HG02798 (cell line): ENCODE measurements around the gene DAB1.

Experiments
- ATAC-seq: cut with Tn5 transposase; IDR thresholded peaks from one replicate; pipeline ENCODE4 v1.9.1; 2021; ENCODE audit warnings: mild to moderate bottlenecking; ENCODE audit not compliant: unreplicated experiment, poor library complexity

Gene DAB1

DNA sequence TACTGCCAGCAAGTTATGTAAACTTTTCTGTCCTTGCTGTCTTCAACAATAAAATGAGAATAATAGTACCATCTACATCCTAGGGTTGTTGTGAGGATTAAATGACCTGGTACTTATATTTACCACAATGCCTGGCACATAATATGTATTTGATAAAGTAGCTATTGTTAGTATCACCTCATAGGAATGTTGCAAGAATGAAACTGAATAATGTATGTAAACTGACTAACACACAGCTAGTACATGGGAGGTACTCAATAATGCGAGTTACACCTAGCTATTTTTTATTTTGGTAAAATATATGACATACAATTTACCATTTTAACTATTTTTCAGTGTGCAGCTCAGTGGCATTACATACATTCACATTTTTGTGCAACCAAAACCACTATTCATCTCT lies 289.1 kb downstream of the DAB1 start:
- no peak for ATAC-seq

DNA sequence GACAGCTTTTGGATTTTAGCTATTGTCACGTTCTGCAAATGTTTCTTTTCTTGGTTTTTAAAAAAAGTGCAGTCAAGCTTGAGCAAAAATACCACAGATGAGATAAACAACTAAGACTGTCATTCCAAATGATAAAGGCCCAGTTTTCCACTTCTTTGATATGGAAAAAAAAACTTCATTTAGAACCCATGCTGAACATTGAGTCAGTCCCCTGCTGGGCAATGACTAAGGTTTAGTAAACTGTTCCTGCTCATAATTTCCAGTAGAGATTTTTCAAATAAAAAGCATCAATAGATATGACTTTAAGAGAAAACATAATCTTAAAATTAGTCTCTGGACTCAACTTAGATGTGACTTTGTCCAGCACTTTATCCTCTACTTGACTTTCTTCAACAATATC lies 290.2 kb downstream of the DAB1 start:
- no peak for ATAC-seq

DNA sequence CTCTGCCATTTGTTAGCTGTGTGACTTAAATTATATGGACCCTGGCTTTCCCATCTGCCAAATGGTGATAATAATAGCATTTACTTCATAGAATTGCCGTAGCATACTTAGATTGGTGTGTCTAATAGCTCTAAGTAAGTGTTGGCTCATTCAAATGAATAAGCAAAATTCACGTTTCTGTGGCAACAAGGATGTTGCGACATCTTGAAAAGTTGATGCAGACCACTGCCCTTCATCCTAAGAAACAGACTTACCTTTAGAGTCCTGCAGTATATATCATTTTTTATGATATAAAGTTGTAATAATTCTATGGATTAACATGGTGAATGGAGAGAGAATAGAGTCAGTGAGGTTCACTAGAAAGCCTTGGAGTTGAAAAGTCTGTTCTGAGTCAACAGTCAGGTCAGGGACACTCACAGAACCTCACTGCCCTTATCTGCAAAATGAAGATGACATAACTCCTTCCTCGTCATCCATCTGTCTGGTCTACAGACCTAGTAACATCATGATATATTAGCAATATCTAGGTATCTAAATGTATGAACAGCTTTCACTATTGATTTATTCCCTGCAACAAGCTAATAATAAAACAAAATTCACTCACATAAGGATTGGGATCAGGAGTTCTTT lies 290.8 kb downstream of the DAB1 start:
- ATAC-seq, result no peak

DNA sequence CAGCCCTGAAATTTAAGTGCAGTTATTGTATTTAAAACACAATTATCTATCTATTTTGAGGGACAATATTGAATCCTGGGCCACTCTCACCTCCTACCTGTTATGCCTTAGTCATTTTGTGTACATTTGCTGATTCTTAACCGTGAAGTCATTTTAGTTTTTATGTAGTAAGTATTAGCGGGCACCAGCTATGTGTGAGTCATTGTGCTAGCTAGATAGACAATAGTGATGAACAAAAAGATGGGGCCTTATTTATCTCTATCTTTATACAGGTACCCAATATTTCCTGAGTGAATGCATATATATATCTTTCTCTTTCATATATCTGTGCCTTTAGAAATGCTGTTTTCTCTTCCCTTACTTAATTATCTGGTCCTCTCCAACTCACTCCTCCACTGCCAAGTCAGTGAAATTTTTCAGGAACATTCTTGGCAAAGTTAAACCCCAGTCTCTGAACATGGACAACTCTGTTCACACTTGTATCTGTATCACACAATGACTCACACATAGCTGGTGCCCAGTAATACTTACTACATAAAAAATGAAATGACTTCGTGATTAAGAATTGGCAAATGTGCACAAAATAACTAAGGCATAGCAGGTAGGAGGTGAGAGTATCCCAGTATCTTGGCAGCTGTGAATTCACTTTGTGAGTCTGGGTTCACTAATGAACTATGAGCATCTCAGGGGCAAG lies 292.0 kb downstream of the DAB1 start:
- no peak for ATAC-seq

DNA sequence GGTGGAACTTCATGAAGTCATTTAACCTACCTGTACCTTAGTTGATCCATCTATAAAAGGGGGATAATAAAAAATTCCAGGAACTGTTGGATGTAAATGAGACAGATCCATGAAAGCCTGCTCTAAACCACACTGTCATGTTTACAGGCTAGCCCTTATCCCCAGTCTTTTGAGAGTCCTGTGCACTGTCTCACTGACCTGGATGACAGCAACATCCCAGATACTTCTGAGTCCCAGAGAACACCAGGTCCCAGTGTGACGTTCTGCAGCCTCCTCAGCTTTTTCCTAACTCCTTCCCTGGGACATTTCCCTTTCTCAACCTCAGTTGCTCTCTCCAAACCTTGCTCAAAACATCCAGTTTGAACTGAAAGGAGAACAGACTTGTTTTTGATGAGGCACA lies 292.6 kb downstream of the DAB1 start:
- no peak for ATAC-seq

DNA sequence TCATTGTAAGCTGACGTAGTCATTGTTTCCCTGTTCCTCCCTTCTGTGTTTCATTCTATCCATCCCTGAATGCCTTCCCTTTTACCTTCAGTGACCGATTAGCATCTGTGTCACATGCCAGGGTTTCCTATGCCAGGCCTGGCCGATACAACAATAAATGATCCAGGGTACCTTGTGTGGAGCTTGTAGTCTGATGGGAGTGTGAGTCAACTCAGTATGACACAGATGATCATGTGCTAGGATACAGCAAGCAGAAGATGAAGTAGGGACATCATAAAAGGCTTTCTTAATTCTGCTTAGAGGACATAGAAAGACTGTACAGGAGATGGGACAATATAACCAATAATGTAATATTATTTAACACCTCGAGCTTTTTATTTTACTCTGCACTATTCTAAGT lies 294.0 kb downstream of the DAB1 start:
- ATAC-seq, result no peak

DNA sequence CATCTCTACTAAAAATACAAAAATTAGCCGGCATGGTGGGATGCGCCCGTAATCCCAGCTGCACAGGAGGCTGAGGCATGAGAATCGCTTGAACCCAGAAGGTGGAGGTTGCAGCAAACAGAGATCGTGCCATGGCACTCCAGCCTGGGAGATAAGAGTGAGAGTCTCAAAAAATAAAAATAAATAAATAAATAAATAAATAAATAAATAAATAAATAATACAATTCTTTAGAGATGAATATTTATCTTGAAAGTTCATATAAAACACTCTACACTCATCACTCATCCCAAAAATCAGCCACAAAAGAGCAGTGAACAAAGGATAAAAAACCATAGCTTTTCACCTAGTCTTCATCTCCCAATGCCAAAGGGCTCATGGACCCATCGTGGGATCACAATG lies 295.9 kb downstream of the DAB1 start:
- no peak for ATAC-seq

DNA sequence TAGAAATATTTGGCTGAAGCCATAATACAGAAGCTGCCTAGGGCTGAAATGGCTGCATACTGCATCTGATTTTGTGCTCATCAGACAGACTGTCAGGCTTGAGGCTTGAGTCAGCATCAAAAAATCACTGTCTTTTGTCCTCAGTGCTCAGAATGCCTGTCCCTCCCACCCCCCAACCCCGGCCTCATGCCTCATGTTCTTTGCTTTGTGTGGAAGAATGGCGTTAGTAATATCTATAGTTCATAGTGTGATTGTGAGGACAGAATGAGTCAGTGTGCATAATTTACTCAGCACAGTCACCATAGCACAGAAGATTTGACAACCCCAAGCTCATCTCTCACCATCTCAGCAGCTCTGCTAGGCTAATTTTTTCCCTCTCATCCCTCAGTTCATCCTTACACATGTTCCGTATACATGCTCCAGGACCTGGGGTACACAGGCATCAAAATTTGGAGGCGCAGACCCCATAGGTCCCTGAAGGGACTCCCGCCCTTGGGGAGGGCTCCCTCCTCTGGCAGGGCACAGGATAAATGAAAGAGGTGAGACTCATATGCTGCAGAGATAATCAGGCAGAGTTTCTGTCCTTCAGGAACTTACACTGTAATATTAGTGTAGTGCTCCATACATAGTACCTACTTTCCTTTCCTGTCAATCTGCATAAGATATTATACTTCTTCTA lies 299.0 kb downstream of the DAB1 start:
- no peak for ATAC-seq

DNA sequence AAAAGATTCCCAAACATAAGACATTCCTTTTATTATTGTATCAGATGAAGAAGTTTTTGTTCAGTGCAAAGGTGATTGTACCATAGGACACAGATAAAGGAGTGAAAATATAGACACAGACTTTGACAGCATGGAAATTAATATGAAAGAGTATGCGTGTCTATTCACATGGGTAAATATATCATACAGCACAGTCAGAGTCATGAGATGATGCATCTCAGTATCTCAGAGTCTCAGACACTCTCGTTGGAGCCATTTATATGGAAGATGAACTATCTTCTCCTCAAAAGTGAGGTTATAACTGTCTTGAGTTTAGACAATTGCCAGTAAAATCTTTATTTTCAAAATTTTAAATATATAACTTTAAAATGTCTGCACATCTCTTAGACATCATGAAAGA lies 299.7 kb downstream of the DAB1 start:
- ATAC-seq, result no peak

DNA sequence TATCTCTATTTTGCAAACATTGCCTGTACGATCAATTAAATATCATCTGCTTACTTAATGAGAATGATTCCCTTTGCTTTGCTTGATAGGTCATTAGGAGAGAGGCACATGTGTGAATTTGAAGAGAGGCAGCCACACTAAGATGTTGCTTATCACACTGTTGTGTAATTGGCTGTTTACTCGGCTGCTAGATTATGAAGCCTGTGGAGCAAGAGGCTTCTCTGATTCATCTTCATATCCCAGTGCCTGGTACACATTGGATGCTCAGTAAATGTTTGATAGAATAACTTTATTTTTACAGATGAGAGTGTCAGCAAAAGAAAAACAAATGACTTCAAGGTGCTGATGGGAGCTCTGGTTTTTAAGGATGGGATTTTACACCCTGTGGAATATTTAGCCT lies 301.8 kb downstream of the DAB1 start:
- no peak for ATAC-seq

DNA sequence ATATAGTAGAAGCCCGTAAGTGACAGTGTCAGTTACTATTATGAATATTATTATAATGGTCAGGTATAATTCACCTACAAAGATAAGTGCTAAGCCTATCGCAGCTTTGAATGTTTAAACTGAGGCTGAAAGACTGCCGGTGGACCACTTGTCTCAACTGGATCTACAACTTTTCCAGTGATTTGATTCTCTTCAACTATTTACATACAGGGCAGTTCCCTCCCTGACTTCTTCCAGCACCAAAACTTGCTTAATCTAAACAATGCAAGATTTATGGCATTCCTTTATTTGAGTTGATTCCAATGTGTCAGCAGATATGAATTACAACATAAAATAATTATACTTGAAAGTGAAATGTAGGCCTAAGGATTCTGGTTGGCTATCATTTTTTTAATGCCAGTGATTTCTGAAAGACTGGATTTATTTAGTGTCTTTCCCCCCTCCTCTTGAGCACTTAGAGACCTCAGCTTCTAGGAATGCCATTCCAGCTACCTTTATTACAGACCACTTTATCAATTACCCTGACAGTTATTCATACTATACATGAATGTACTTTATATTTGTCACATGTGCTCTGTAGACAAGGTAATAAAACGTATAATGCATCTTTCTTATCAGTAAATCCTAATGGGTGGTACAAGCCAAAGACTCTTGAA lies 304.8 kb downstream of the DAB1 start:
- no peak for ATAC-seq

DNA sequence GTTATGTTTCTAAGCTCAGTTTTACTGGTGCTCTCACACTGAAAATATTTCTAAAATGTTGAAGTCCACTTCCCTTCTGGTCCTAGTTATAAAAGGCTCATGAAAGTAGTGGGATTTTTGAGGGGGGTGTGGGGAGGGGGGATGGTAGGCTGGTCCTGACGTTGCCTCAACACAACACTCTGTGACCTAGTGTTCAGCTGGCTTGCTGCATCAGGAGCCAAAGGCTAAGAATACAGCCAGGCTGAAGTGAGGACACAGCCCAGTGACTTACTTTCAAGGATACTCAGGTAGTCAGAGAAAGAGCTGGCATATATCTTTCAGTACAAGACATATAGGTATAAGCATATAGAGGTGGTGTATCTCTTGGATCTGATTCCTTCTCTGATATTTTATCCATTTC lies 306.1 kb downstream of the DAB1 start:
- ATAC-seq, result no peak

DNA sequence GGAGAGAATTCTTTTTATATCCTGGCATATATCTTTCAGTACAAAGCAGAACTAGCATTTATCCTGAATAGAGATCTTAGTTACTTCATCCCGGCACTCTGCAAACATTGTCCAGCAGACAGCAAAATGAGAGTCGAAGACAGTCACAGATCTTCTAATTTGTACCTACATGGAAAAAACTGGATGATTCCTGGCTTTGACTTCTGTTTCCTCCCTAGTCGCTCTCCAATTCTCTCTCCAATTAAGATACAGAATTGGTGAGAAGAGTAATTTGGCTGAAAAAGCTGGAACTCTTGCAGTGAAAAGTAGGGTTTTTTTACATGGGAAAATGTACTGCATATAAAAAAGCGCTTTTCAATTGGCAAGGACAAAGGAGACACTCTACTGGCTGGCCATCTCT lies 307.0 kb downstream of the DAB1 start:
- no peak for ATAC-seq

DNA sequence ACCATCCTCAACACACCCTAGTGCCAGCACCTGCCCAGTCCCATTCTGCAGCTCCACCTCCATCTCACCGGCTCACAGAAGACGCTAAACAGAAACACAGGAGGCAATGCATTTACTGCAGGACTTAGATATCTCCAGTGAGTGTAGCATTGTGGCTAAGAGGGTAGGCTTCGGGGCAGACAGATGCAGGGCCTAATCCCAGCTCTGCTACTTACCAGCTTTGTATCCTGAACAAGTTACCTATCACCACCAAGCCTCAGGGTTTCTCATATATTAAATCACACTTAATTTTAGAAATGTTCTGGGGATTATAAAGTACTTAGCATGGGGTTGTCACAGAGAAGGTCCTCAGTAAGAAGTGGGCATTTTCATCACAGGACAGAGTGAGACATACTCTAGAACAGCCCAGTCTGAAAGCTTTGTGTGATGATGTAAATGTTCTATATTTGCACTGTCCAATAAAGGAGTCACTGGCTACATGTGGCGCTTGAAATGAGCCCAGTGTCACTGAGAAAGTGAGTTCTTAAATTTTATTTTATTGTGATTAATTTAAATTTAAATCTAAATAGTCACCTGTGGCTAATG lies 308.7 kb downstream of the DAB1 start:
- ATAC-seq, result no peak

DNA sequence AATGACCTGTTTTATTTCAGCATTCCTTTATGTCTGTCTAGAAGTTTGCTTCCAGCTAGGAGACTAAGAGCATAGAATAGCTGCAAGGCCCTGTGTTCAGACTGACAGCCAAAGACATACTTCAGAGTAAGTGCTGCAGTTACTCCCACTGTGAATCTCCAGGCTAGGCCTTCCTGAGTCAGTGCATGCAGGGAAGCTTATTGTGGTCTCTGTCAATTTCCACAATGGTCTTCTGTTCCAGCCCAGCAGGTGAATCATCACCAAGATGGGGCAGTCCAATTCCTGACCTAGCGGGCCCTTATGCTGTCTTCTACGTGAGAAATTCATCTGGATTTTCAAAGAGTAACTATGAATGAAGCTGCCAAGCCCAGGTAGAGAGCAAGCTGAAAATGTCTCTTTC lies 311.7 kb downstream of the DAB1 start:
- no peak for ATAC-seq

DNA sequence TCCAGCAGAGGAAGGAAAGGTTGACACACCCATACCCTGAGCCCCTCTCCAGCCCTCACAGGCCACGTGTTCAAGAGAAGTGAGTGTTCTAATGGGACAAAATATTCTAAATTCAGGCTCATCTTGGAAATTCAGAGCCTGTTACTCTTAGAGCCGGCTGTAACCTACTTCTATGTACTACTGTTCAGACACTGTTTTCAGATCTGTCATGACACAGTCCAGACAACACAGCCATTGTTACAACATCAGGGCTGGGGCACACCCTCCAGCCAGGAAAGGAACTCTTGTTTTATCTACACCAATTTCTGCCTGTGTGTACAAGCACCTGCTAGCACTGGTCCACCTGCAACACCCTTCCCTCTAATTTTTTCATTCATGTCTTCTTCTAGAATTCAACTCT lies 312.7 kb downstream of the DAB1 start:
- no peak for ATAC-seq

DNA sequence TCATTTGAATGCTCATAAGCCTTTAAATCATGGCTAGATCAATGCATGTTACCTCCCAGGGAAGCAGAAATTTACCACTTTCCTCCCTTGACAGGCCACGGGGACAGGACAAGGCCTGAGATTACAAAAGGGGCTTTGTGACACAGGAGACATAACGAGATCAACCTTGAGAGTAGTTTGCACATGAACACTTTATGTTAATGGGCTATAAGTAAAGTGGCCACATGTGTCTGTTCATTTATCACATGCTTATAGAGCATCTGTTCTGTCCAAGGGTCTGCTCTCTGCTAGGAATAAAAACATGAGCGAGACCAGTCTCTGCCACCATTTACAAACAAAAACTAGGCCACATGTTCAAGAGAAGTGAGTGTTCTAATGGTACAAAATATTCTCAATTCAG lies 314.0 kb downstream of the DAB1 start:
- ATAC-seq, result no peak

DNA sequence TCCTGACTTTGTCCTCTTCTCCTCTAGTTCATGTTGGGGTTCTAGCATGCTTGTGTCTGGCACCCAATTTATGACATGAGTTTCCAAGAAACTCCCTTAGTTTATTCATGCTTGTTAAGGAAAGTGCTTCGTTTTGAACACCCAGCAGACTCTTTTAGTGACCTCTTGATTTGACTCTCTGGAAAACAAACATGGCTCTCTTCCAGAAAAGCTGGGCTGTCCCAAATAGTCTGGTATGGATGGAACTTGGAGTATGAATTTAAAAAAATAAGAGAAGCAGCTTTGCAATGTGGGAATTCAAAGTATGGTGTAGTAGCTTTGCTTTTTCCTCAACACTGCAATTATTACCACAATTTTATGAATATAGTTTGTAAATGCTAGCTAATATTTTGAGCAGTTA lies 314.6 kb downstream of the DAB1 start:
- no peak for ATAC-seq

DNA sequence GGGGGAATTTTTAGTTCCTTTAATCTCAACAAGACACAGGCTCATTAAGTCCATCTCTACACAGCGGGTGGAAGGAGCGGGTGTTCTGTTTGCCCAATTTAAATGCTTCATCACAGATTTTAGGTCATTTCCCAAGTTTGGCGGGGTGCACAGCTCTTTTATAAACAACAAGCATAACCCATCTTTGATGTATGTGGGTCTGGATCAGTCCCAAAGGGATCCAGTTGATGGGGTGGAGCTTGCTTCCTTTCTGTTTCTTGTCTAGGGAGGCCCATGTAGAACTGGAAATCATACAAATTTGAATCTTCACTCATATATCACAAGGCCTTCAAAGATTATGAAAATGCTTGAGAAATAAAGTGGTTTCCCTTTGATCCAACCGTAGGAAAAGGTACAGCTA lies 317.6 kb downstream of the DAB1 start:
- ATAC-seq, result no peak

DNA sequence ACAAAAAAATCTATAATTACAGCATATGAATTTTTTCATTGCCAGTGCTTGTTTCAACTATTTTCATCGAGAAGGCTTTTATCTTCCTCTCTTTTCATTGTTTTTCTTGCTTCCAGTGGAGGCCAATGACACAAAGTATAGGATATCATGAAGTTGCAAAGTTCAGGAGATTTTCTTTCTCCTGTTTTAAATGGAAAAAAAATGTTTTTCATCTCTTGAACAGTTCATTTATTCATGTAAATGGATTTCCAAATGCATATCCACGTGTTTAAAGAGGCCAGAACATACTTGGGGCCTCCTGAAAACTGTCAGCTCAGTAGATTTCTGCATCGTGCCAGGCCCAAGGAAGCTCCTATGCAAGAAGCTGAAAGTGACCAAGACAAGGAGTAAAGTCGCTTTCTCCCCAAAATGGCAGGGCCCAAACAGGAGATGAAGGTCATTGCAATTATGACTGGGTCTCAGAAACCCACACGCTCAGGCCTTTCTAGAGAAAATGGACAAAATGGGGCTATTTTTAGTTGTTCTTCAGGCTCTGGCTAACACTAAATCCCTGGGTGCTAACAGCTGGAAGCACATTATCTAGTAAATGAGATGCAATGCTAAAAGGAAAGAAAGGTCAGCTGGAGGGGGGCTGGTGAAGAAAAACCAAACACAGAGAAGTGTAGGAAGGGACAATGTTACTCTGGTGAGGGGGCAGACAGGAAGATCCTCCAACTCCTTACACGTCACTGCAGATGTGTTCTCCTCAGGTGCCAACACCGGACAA lies 321.1 kb downstream of the DAB1 start:
- no peak for ATAC-seq
